GM10847 (cell line): ENCODE data around the gene ZNF407.

Experiments used
- POLR2A ChIP-seq: IDR thresholded peaks from 2 replicates; pipeline ENCODE4 v1.6.1; 2011; ENCODE audit not compliant: insufficient read length; ENCODE audit errors: extremely low read depth

The ZNF407 gene

DNA sequence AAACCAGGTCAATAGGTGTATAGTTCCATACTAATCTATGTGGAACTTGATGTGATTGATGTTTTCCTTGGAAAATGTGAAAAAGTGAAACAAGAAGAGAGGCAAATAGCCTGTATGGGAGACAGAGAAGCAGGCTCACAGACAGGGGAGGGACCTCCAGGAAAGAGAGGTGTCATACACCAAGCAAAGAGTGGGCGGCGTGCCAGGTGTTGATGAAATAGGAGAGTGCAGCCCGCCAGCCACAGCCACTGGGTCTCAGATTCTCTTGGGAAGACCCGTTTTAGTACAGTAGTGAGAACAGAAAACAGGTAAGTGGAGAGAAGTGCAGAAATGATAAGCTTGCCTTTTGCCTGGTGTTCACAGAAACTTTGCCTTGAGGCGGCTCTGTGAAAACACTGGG, 301.9 kb downstream of the ZNF407 start:
- no peak for TF ChIP-seq POLR2A

DNA sequence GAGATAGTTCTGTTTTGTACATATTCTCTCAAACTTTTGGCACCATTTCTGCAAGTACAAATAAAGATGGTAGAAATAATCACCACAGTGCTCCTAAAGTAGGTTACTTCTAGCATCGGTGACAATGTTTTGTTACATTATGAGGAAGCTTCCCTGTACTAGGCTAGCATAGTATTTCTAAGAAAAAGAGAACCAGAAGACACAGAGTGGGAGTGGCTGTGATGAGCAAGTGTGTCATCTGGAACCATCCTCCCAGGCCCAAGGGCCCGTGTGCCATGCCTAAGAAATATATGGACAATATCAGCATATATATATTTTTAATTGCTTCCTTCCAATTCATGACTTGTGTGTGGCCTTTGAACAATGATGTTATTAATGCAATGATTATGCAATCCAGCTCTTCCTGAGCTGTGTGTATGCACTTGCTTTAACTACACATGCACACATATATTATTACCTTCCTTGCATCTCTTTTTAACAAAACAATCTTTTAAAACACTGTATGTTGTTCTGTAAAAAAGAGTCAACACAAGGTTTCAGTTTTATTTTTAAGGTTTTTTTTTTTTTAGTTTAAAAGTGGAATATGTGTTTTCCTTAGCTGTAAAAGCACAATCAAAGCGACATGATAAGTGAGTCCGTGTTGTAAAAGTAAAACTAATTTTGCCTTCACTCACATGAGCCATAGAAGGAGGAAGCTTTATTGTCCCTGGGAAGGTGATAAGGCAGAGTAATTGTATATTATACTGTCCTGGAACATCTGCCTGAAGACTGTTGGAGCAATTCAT, 303.9 kb downstream of the ZNF407 start:
- TF ChIP-seq POLR2A = no peak

DNA sequence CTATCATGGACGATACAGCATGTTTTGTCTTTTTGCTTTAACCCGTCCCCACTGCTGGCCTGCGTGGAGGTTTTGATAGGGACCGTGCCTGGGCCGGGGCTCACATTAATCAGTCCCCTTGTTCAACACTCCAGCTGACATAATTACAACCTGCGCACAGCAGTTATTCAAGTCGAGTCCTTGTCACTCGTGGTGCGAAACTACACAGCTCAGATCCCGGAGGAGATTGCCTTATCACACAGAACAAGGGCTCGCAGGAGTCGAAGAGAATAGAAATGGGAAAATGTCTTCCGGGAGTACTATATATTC, 304.4 kb downstream of the ZNF407 start:
- TF ChIP-seq POLR2A = no peak

DNA sequence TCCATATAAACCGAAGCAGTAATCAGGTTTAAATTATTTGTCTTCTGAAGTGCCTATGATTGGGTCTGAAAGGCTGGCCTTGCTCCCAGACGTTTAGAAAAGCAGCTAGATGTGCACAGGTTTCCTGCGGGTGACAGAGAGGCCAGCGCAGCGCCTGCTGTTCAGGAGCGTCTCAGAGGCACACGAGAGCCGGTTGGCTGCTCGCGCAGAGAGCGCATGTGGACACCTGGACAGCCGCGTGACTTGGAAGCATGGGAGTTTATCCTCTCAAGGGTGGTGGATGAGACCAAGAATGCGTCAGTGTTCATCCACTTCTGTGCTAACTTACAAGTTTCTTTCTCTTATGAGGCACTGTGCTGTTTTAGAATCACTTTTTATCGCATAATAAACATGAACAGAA, 307.6 kb downstream of the ZNF407 start:
- no peak for TF ChIP-seq POLR2A

DNA sequence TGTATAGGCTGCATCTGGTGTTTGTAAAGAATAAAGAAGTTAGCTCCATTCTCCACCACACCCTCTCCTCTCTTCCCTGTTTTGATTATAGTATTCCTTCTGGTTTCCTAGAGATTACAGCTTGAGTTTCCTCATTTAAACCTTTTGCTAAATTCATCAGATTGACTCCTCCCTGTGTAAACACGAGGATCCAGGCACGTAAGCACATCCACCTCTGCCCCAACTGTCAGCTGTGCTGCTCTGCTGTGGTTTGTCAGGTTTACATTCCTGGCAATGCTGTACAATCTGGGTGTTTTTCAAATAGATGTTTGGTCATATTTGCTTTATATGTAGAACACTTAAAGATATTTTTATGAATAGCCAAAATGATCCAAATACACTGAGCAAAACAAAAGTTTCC, 308.5 kb downstream of the ZNF407 start:
- no peak for TF ChIP-seq POLR2A

DNA sequence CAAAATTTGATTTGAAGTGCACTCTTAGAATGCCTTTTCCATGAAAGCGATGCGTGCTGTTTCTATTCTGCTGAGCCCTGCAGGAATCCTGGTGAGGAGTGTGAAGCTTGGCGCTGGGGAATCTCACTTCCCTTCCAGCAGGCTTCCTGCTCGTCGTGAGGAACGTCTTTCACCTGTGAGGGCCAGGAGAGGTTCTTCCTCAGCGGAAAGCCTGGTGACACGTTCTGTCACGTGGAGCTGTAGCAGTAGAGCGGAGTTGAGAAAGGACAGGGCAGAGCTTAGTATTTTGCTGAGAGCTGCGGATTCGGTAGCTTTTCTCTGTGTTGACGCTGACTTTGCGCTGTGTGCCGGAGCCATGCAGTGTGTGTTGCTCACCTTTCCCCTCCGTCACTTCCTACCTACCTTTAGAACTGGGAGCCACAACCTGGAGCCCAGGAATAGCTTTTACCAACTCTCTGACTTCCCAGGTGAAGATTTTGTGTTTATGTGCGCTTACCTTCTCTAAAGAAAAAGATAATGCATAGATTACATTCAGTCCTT, 316.5 kb downstream of the ZNF407 start:
- no peak for TF ChIP-seq POLR2A

DNA sequence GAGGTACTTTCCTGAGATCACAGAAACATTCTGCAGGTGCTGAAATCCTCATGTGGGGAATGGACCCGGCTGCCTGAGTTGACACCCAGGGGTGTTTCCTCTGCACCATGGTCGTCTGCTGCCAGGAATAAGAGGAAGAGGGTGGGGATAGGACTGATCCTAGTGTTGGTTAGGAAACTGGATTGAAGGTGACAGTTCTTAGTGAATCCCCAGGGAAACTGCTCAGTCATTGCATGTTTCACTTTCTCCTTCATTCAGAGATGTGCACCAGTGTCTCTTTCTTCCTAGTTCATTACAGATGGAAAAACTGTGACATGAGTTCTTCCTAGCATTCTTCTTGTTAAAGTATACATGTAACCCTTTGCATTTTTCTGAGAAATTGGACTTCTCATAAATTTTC, 317.0 kb downstream of the ZNF407 start:
- no peak for TF ChIP-seq POLR2A

DNA sequence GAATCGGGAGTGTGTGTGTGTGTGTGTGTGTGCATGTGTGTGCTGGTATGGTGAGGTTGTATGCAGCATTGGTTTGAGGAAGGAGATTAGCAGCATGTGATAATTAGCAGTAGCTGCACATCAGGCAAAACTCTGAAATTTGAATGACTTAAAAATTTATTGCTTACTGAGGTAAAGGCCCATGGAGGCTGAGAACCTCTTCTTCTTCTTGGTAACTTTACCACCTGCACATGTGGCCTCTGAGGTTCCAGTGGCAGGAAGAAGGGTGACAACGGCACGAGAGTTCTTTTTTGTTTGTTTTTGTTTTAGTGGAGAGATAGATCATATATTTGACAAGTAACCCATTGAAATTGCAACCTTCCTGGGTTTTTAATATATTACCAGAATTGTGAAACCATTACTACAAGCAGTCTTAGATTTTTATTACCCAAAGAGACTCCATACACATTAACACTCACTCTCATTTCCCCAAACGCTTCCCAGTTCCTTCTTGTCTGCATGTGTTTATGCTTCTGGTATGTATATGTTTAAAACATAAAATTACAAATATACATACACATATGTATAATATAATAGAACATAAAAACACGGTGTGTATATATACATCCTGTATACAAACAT, 319.2 kb downstream of the ZNF407 start:
- TF ChIP-seq POLR2A = no peak

DNA sequence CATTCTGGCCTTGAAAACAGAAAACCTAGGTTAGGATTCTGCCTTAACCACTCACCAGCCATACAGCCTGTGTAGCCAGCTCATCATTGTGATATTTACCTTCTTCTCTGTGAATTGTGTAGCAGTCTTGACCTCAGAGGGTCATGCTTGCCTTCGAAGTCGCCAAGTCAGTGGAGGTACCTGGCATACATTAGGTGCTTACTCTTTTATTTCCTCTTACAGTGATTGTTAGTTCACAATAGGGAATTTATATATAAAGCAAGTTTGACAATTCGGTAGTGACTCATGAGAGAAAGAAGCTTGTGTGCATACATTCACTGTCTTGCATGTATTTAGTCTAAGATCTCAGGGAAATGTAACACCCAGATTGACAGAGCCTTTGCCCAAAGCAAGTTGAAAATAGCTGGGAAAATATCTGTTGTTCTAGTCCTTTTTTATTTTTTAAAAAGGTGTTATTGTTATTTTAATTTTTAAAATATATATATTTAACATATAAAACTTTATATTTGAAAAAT, 320.7 kb downstream of the ZNF407 start:
- TF ChIP-seq POLR2A = no peak

DNA sequence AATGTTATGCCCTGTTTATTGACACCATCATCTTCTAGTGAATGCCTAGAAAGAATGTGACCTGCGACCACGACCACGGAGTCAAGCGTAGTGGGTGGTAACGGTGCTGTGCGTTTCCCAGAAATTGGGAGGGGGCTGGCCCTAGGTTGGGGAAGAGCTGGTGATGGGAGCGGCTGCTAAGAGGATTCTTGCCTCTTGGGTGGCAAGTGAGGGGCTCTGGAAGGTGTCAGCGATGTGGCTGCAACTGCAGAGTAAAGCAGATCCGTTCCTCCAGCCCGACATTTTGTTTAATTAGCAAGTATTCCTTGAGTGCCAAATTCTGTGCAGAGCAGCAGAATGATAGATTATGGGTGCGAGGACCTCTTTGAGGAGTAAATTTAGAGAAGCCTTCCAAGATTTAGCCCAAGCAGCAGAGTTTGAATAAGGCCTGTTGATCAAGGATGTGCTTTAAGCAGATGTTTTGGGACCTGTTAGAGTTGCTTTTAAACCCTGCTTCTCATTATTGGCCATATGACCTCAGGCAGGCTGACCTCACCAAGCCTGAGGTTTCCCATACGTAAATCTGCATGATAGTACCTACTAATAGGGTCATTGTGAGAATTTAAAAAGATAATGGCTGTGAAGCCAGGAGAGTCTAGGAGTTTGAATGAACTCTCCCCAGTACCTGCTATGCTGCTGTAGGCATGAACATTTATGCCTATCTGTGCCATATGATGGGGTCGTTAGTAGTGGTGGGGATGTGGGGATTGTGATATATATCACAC, 323.6 kb downstream of the ZNF407 start:
- TF ChIP-seq POLR2A = no peak

DNA sequence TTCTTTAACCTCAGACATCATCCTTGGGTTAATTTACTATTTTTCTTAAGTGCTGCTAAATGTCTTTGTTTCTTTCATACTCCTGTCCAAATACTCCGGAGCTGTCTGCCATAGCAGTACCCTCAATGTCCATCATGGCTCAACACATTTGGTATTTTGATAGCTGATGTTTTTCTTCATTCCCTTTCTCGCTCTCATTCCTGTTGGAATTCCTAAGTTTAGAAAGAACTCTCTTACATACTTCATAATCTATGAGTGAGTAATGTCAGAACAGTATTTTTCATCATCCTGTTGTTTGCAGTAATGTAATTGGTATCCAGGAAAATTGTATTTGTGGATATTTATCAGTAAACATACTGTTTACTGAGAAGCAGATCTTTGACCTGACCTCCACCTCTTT, 328.4 kb downstream of the ZNF407 start:
- no peak for TF ChIP-seq POLR2A

DNA sequence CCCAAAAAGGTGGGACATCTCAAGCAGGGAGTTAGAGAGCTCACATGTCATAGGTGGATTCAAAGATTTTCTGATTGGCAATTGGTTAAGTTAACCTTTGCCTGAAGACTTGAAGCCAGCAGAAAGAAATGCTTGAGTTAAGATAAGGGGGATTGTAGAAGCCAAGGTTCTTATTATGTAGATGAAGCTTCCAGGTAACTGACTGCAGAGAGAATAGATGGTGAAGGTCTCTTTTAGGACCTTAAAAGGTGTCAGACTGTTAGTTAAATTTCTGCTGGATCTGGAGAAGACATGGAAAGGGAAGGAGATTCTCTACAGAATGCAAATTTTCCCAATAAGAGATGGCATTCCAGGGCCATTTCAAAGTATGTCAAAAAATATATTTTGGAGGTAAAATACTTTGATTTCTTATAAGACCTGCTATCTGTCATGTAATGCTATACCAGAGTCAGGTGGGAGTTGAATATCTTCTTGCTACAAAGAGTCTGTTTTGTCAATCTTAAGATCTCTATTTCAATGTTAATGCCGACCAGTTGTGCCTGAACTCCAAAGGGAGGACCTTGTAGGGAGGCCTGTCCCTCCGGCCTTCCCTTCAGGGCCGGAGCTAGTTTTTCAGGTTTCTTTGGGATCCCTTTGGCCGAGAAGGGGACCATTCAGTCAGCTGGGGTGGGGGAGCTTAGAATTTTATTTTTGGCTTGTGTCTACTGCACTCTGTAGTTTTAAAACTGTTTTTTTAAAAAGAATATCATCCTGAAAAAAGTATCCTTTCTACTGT, 330.7 kb downstream of the ZNF407 start:
- no peak for TF ChIP-seq POLR2A

DNA sequence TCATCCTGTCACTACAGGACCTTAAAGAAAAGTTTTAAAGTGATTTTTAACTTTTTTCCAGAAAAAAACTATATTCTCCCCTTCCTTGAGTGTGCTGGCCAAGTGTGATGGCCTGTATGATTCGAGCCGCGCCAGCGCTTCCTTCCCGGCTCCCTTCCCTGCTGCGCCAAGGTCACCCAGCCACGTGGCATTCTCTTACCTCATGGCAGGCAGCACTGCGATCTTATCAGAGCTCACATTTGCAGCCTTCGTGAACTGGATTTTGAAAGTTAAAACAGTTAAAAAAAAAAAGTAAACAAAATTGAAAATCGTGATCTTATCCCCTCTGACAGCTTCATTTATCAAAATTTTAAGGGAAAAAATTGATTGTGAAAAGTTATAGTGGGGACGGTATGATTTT, 331.4 kb downstream of the ZNF407 start:
- TF ChIP-seq POLR2A = no peak

DNA sequence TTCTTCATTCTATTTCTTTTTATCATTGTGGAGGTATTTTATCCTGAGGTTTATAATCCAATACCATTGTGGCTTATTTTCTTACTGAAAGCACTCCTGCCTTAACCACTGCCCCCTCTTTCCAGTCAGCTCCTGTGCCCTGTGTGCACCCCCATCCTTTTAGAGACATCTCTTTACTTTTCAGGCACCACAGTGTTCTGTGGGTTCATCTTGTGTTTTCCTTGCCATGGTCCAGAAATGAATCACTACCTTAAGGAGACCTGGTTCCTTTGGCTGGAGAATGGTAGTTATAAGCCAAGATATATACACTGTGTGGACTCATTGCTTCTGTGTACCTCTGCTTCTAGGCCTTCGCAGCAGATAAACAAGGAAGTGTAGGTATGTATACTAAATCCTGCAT, 332.9 kb downstream of the ZNF407 start:
- TF ChIP-seq POLR2A = no peak

DNA sequence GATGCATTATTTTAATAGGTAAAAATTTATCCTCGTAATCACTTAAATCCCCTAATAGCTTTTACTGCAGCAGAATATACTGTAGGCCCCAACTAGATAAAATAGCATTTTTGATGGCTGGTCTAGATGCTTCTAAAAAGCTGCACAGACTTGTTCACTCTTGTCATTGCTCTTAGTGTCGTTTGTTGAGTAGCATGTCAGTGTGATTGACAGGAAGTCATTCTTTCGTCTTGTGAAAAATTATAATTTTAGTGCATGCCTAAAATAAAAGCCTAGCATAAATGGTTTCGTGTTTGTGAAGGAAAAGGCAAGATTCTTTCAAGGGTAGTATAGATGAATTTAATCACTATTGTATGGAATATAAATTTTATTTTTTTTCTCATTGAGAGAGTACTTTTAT, 336.3 kb downstream of the ZNF407 start:
- no peak for TF ChIP-seq POLR2A
